K562 (cell line): Measurements from ENCODE around the gene ETV3. TPM values are rescaled to one million over a fixed set of nuclear protein-coding genes. Genes with fewer than 3 reads are reported as not detected.

Experiments
- C11orf30 ChIP-seq: fragments of 450-650 bp; IDR thresholded peaks from 2 replicates; pipeline ENCODE4 v1.6.1; 2016; ENCODE audit warnings: low read depth, mild to moderate bottlenecking
- CHD1 ChIP-seq: fragments of 200-600 bp; sonication (generic); IDR thresholded peaks from one replicate; pipeline ENCODE4 v1.6.1; 2012; ENCODE audit warnings: mild to moderate bottlenecking, moderate library complexity, low read length, inconsistent platforms
- CHD4 ChIP-seq: fragments of 200-600 bp; sonication (generic); IDR thresholded peaks from 3 replicates; pipeline ENCODE4 v1.6.1; 2012; ENCODE audit warnings: low read depth, mild to moderate bottlenecking, mixed read lengths, low read length, inconsistent platforms; ENCODE audit not compliant: insufficient read depth, insufficient replicate concordance, poor library complexity, severe bottlenecking
- EP400 ChIP-seq: fragments of 450-650 bp; IDR thresholded peaks from 2 replicates; pipeline ENCODE4 v1.6.1; 2017; ENCODE audit warnings: antibody characterized with exemption, mild to moderate bottlenecking, moderate library complexity
- RCOR1 ChIP-seq, 2 experiments: IDR thresholded peaks; 2 replicates each; pipeline ENCODE4 v1.6.1; 2012; ENCODE audit warnings: low read depth in 2 of 2, low read length in 2 of 2, borderline replicate concordance in 1 of 2, improper control_type of control experiment in 1 of 2
- RFX7 ChIP-seq: fragments of 250-450 bp; sonication (Bioruptor Pico); IDR thresholded peaks from 2 replicates; pipeline ENCODE4 v1.5.1; 2021; ENCODE audit warnings: mild to moderate bottlenecking
- SIRT6 ChIP-seq: IDR thresholded peaks from one replicate; pipeline ENCODE4 v1.6.1; 2012; ENCODE audit warnings: low read depth, mild to moderate bottlenecking, control low read depth, inconsistent platforms, low read length, moderate library complexity
- SUPT5H ChIP-seq: fragments of 450-650 bp; IDR thresholded peaks from 2 replicates; pipeline ENCODE4 v1.6.1; 2016
- ZBTB40 ChIP-seq, 2 experiments: fragments of 450-650 bp in 1 of 2; sonication (generic) in 1 of 2; formaldehyde crosslinking in 1 of 2; IDR thresholded peaks; 2 replicates each; pipeline versions ENCODE4 v1.7.1 to v1.9.0; 2016 to 2022; ENCODE audit warnings: inconsistent platforms in 1 of 2, mild to moderate bottlenecking in 1 of 2, missing genetic modification reagents in 1 of 2
- ZNF134 ChIP-seq: fragments of 250-450 bp; sonication (Bioruptor Pico); conservative IDR thresholded peaks from 2 replicates; pipeline ENCODE4 v1.4.0; 2020
- ZNF143 ChIP-seq: sonication (generic); formaldehyde crosslinking; IDR thresholded peaks from 2 replicates; pipeline ENCODE4 v1.9.0; 2022; ENCODE audit warnings: mild to moderate bottlenecking, missing genetic modification reagents
- ZNF174 ChIP-seq: fragments of 250-450 bp; sonication (Bioruptor Pico); IDR thresholded peaks from 2 replicates; pipeline ENCODE4 v1.4.0; 2020; ENCODE audit warnings: mild to moderate bottlenecking
- ZNF263 ChIP-seq: sonication (generic); formaldehyde crosslinking; IDR thresholded peaks from 2 replicates; pipeline ENCODE4 v1.8.0; 2022; ENCODE audit warnings: mild to moderate bottlenecking, missing genetic modification reagents, borderline replicate concordance
- ZNF316 ChIP-seq: fragments of 450-650 bp; IDR thresholded peaks from 2 replicates; pipeline ENCODE4 v1.6.1; 2016
- polyA plus RNA-seq, 8 experiments: library from polyadenylated mRNA; depleted of rRNA in 4 of 8; stranded (reverse) in 5 of 8; unstranded in 3 of 8; fragments of >200 nt; fragmentation: Nextera tagmentation in 2 of 8; fragmentation: Illumina TruSeq in 1 of 8; extraction: Ambion mirVana in 2 of 8; extraction: Trizol in 1 of 8; gene quantifications; 2 replicates each; pipeline versions ENCODE4 v1.2.1 to v1.2.3, GENCODE V29; 2011 to 2014; ENCODE audit warnings: inconsistent platforms in 1 of 8, missing spikeins in 1 of 8
- total RNA-seq, 7 experiments: library from RNA; depleted of rRNA in 6 of 7; stranded (reverse); fragments of >200 nt in 6 of 7; fragmentation: Illumina TruSeq in 2 of 7; extraction: Trizol in 2 of 7; gene quantifications; 2 replicates each; pipeline versions ENCODE4 v1.2.1 to v1.2.3, GENCODE V29; 2011 to 2021; ENCODE audit warnings: low replicate concordance in 1 of 7
- TF ChIP-seq, protein P1 (sequence below): fragments of 450-650 bp; formaldehyde crosslinking; IDR thresholded peaks from 2 replicates; pipeline ENCODE4 v1.4.0; 2022; ENCODE audit warnings: mild to moderate bottlenecking, moderate library complexity

The ETV3 gene
- total and polyA plus RNA-seq, 9 of the 15 experiments (the other 6 are each of a cell fraction or from before 2014, with no cell fraction given) = 3.1 to 16.0 (median 9.0) TPM

DNA sequence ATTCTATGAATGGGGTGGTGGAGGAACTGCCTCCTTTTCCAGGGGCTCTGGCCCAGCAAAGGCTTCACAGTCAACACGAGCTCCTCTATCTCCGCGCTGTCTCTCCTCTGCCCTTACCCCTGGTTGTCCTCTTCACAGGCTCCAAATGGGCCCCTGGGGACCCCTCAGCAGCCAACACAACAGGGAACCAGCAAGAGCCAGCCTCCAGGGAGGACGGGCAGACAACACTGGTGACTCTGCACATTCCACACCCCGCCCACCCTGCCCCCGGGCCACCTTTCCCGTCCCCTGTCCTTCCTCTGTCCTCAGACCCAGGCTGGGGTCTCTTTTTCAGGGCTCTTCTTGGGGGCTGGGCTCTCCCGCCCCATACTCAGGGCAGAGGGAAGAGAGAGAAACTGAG is 17.5 kb upstream of the ETV3 start (continued):
- TF ChIP-seq ZNF134 (CRISPR knock-in tag) (no peak), C11orf30 (peak; percentile 29; the same call in 1 of the 2 replicates), SIRT6 (no peak), EP400 (0 out of 2 replicates have a peak, but pooled peaks have one; percentile 2), CHD1 (no peak), ZBTB40 (IDR thresholded peaks at IDR 0.05) (no peak), ZBTB40 (CRISPR knock-in tag; IDR thresholded peaks at IDR 0.05) (no peak), ZNF143 (CRISPR knock-in tag) (no peak), ZNF174 (CRISPR knock-in tag) (no peak), RFX7 (CRISPR knock-in tag) (no peak), CHD4 (no peak), ZNF316 (peak; percentile 20; the same call in 1 of the 2 replicates), SUPT5H (no peak), RCOR1 (IDR thresholded peaks at IDR 0.05; ENCODE audit: borderline replicate concordance in 1 of 2, low read depth in 2 of 2, low read length in 2 of 2) (no peak), ZNF263 (peak; percentile 9; the same call in 1 of the 2 replicates)
- TF ChIP-seq, protein P1, sequence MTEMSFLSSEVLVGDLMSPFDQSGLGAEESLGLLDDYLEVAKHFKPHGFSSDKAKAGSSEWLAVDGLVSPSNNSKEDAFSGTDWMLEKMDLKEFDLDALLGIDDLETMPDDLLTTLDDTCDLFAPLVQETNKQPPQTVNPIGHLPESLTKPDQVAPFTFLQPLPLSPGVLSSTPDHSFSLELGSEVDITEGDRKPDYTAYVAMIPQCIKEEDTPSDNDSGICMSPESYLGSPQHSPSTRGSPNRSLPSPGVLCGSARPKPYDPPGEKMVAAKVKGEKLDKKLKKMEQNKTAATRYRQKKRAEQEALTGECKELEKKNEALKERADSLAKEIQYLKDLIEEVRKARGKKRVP (CRISPR knock-in tag) = no peak
